Heart right ventricle (tissue), 16 donors: ENCODE data around the gene SEPHS2. TPM values are rescaled to one million over a fixed set of nuclear protein-coding genes. Genes with fewer than 3 reads are reported as not detected.

Source experiments
- ATAC-seq, 8 donors: fragments of 200-7000 bp; cut with Tn5 transposase; one replicate each; pipeline ENCODE4 v1.9.1; 2020; ENCODE audit warnings: mild to moderate bottlenecking in 8 of 8, moderate library complexity in 8 of 8, moderate number of reproducible peaks in 1 of 8
- DNase-seq, 2 donors: peaks; one replicate each; pipeline ENCODE4 v3.0.0-alpha.2; 2020
- H3K27ac ChIP-seq, 10 donors: fragments of 200-600 bp; sonication (generic) in 2 of 10; one replicate each; pipeline versions ENCODE4 v1.5.0 to v1.8.0; 2020 to 2022; ENCODE audit warnings: mild to moderate bottlenecking in 3 of 10
- H3K27me3 ChIP-seq, 7 donors: fragments of 200-600 bp; one replicate each; pipeline ENCODE4 v1.8.0; 2021 to 2022; ENCODE audit warnings: mild to moderate bottlenecking in 2 of 7
- H3K36me3 ChIP-seq, 9 donors: fragments of 200-600 bp; sonication (generic) in 1 of 9; one replicate each; pipeline versions ENCODE4 v1.5.0 to v1.8.0; 2020 to 2022; ENCODE audit warnings: mild to moderate bottlenecking in 2 of 9
- H3K4me1 ChIP-seq, 9 donors: fragments of 200-600 bp; sonication (generic) in 1 of 9; one replicate each; pipeline versions ENCODE4 v1.5.0 to v1.8.0; 2020 to 2022; ENCODE audit warnings: mild to moderate bottlenecking in 4 of 9
- H3K4me3 ChIP-seq, 10 donors: fragments of 200-600 bp; sonication (generic) in 2 of 10; one replicate each; pipeline versions ENCODE4 v1.5.0 to v1.8.0; 2020 to 2022; ENCODE audit warnings: mild to moderate bottlenecking in 7 of 10, moderate library complexity in 2 of 10
- H3K9me3 ChIP-seq, 11 donors: fragments of 200-600 bp in 10 of 11; sonication (generic) in 2 of 11; one replicate each; pipeline versions ENCODE4 v1.5.0 to v1.8.0; 2013 to 2022; ENCODE audit warnings: mild to moderate bottlenecking in 2 of 11, control low read depth in 1 of 11, moderate library complexity in 1 of 11
- WGBS, 2 donors: extraction: QIAGEN DNeasy Blood & Tissue Kit; methylation state at CpG; one replicate each; pipeline ENCODE4 v1.1.7; 2013; ENCODE audit warnings: inconsistent platforms in 1 of 2; 5-methylcytosine and 5-hydroxymethylcytosine counted together
- intact Hi-C, 10 donors: fragments of 100-400 bp; cut with DNase I; formaldehyde crosslinking; loops; one replicate each; pipeline versions ENCODE4 v1.11.1 to v1.14.2; 2022
- polyA plus RNA-seq, 2 donors: library from polyadenylated mRNA; stranded (reverse); fragments of 200-250 nt; gene quantifications; one replicate each; pipeline ENCODE4 v1.2.3, GENCODE V29; 2013
- total RNA-seq, 10 donors: library from RNA; stranded (reverse); fragmentation: NEBNext Ultra II Directional in 3 of 10; extraction: Animal tissue kit (Norgen Biotek cat#: 25700) in 3 of 10; gene quantifications; one replicate each; pipeline versions ENCODE4 v1.2.1 to v1.2.4, GENCODE V29; 2021 to 2023
- TF ChIP-seq, protein P1 (sequence below), 9 donors: fragments of 200-600 bp; sonication (generic) in 2 of 9; IDR thresholded peaks; one replicate each; pipeline versions ENCODE4 v1.5.0 to v1.8.0; 2021 to 2022; ENCODE audit warnings: antibody characterized with exemption in 9 of 9, mild to moderate bottlenecking in 5 of 9, moderate library complexity in 1 of 9
- donor health status: Arrhythmogenic right ventricular cardiomyopathy.
- donor health status: ischemic (EF 13 %, LVEDD 7.1; RV severe dilation, severe dysfunction).
- donor health status: healthy with polysubstance abuse.
- donor health status: DM: no; HTN: yes; CAD: no.
- donor health status: DM: no; HTN: no; CAD: no.
- donor health status: ischemic (EF 25% LVEDD 6.9; RV normal size, moderate dysfunction).
- donor health status: ischemic (EF 25% LVEDD 5.7; RV mildly dilated, moderate dysfunction).
- donor health status: healthy.
- donor health status: DM: yes; HTN: yes; CAD: no.
- donor health status: Ischemic cardiomyopathy.
- donor health status: ischemic (EF 35%, LVEDD 5.7; RV mildly dilated, moderate dysfunction).
- donor health status: nonischemic (EF 11% LVEDD 7.7; RV severe dilation, severe dysfunction).
- donor health status: DM: yes; HTN: yes; CAD: no.
- donor health status: PGD.
- donor health status: ischemic (EF 29% LVEDD 5.4; RV normal size, mild dysfunction).
- donor health status: nonischemic (EF 23%, LVEDD 6.1; RV moderate dilation, normal function).

SEPHS2 gene
- total and polyA plus RNA-seq, 12 donors = 17.3 to 49.3 (median 29.3) TPM

GRCh38 chr16:30395155-30395991 lies 50.3 kb downstream of the SEPHS2 start, which contains the start of gene ZNF48:
ZNF48 (plus strand) TSS chr16:30395420; CDS start chr16:30395795, 375 bp downstream.
- Histone ChIP-seq H3K27me3 (no peaks in the 10 kb centered on the region), H3K4me3 (peak within 1 kb of the TSS; percentile 66 to 98 (median 84)), H3K4me1 (peaks cover 4 to 34% (median 27%) of the 10 kb centered on the region in 9 donors), H3K27ac (peak within 1 kb of the TSS; percentile 60 to 93 (median 87)), H3K36me3 (peaks cover 0 to 19% (median 7%) of the 10 kb centered on the region in 9 donors), H3K9me3 (no peaks in the 10 kb centered on the region)
- DNase-seq (peak; percentile 88), ATAC-seq (peak; percentile 96 to 99 (median 98))
- TF ChIP-seq, protein P1, sequence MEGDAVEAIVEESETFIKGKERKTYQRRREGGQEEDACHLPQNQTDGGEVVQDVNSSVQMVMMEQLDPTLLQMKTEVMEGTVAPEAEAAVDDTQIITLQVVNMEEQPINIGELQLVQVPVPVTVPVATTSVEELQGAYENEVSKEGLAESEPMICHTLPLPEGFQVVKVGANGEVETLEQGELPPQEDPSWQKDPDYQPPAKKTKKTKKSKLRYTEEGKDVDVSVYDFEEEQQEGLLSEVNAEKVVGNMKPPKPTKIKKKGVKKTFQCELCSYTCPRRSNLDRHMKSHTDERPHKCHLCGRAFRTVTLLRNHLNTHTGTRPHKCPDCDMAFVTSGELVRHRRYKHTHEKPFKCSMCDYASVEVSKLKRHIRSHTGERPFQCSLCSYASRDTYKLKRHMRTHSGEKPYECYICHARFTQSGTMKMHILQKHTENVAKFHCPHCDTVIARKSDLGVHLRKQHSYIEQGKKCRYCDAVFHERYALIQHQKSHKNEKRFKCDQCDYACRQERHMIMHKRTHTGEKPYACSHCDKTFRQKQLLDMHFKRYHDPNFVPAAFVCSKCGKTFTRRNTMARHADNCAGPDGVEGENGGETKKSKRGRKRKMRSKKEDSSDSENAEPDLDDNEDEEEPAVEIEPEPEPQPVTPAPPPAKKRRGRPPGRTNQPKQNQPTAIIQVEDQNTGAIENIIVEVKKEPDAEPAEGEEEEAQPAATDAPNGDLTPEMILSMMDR (IDR thresholded peaks at IDR 0.05) = peak in 7 of 9 donors; percentile 18 to 51 (median 33)
- intact Hi-C loops = loop anchor here in 1 of 10 donors (5.0 kb wide), 1 partner anchor 38 kb away; the partner anchor contains the start of gene CD2BP2
- 0% methylated on average over 76 to 102 of the region's 103 CpGs for WGBS, 2 donors

- H3K9me3 ChIP-seq = no peaks in the 10 kb centered on the region
- H3K27me3 ChIP-seq = no peaks in the 10 kb centered on the region
- ATAC-seq (peak; percentile 18 to 58 (median 38)), DNase-seq (no peak)
- WGBS, 2 donors = 2 to 4% methylated on average over 30 to 31 of the region's 31 CpGs
- H3K27ac ChIP-seq = peak overlapping the region; percentile 33 to 93 (median 87)
- H3K4me1 ChIP-seq = peaks cover 4 to 29% (median 24%) of the 10 kb centered on the region in 9 donors
- peaks cover 0 to 19% (median 7%) of the 10 kb centered on the region in 9 donors for H3K36me3 ChIP-seq
- peak overlapping the region; percentile 66 to 98 (median 84) for H3K4me3 ChIP-seq
- intact Hi-C loops = loop anchor here in 1 of 10 donors (5.0 kb wide), 1 partner anchor 37 kb away; the partner anchor contains the start of gene CD2BP2
- TF ChIP-seq, protein P1 (IDR thresholded peaks at IDR 0.05) = no peak
Measured at GRCh38 chr16:30394592-30395154, 51.0 kb downstream of the SEPHS2 start.

Other genes with a start within 250 kb of the SEPHS2 start
- 10 to 100 TPM in 2 of 10 donors, 1 to 10 TPM in 7, under 1 TPM in 1; 0.59 to 14.5 (median 5.9) TPM for gene SULT1A3, start 246.6 kb downstream of the SEPHS2 start, total RNA-seq
- gene SULT1A3, start 246.6 kb downstream of the SEPHS2 start, polyA plus RNA-seq = 10 to 100 TPM in 1 of 2 donors, 1 to 10 TPM in 1; 9.8 to 35.0 TPM
- 1 to 10 TPM in 8 of 10 donors, not detected in 2; 2.5 to 8.2 (median 4.6) TPM for gene NPIPB13, start 197.4 kb downstream of the SEPHS2 start, total RNA-seq
- 1 to 10 TPM; 2.0 to 9.8 TPM for gene NPIPB13, start 197.4 kb downstream of the SEPHS2 start, polyA plus RNA-seq
- 10 to 100 TPM; 34.9 to 48.8 (median 38.8) TPM for gene CD2BP2, start 90.6 kb downstream of the SEPHS2 start, total RNA-seq
- gene CD2BP2, start 90.6 kb downstream of the SEPHS2 start, polyA plus RNA-seq = 10 to 100 TPM; 19.9 to 47.7 TPM
- 10 to 100 TPM; 18.0 to 27.7 (median 22.2) TPM for gene TBC1D10B, start 75.4 kb downstream of the SEPHS2 start, total RNA-seq
- 10 to 100 TPM; 25.1 to 30.0 TPM for gene TBC1D10B, start 75.4 kb downstream of the SEPHS2 start, polyA plus RNA-seq
- not detected for gene MYL11, start 71.1 kb downstream of the SEPHS2 start, total RNA-seq
- gene MYL11, start 71.1 kb downstream of the SEPHS2 start, polyA plus RNA-seq = 1 to 10 TPM in 1 of 2 donors, under 1 TPM in 1; 0.41 to 3.7 TPM
- gene SEPTIN1, start 63.3 kb downstream of the SEPHS2 start, total RNA-seq = 1 to 10 TPM in 9 of 10 donors, under 1 TPM in 1; 0.97 to 6.8 (median 1.4) TPM
- gene SEPTIN1, start 63.3 kb downstream of the SEPHS2 start, polyA plus RNA-seq = 1 to 10 TPM in 1 of 2 donors, under 1 TPM in 1; 0.78 to 3.4 TPM
- gene ZNF48, start 50.5 kb downstream of the SEPHS2 start, total RNA-seq = 1 to 10 TPM; 3.2 to 6.6 (median 5.4) TPM
- 1 to 10 TPM; 2.2 to 8.0 TPM for gene ZNF48, start 50.5 kb downstream of the SEPHS2 start, polyA plus RNA-seq
- 1 to 10 TPM; 3.8 to 9.0 (median 5.1) TPM for gene ZNF771, start 38.3 kb downstream of the SEPHS2 start, total RNA-seq
- gene ZNF771, start 38.3 kb downstream of the SEPHS2 start, polyA plus RNA-seq = 10 to 100 TPM in 1 of 2 donors, 1 to 10 TPM in 1; 5.0 to 23.2 TPM
- 10 to 100 TPM; 22.8 to 39.9 (median 29.7) TPM for gene DCTPP1, start 15.8 kb downstream of the SEPHS2 start, total RNA-seq
- 10 to 100 TPM; 12.0 to 42.6 TPM for gene DCTPP1, start 15.8 kb downstream of the SEPHS2 start, polyA plus RNA-seq
- gene ITGAL, start 26.9 kb upstream of the SEPHS2 start, total RNA-seq = 10 to 100 TPM in 1 of 10 donors, 1 to 10 TPM in 7, under 1 TPM in 2; 0.79 to 18.2 (median 1.9) TPM
- gene ITGAL, start 26.9 kb upstream of the SEPHS2 start, polyA plus RNA-seq = 1 to 10 TPM in 1 of 2 donors, under 1 TPM in 1; 0.52 to 1.2 TPM
- 10 to 100 TPM; 36.0 to 71.7 (median 43.3) TPM for gene ZNF768, start 80.7 kb upstream of the SEPHS2 start, total RNA-seq
- gene ZNF768, start 80.7 kb upstream of the SEPHS2 start, polyA plus RNA-seq = 10 to 100 TPM; 51.8 to 75.1 TPM
- gene ZNF747, start 89.0 kb upstream of the SEPHS2 start, total RNA-seq = 10 to 100 TPM in 7 of 10 donors, 1 to 10 TPM in 3; 8.5 to 14.3 (median 10.7) TPM
- gene ZNF747, start 89.0 kb upstream of the SEPHS2 start, polyA plus RNA-seq = 1 to 10 TPM; 8.5 to 9.2 TPM
- 10 to 100 TPM in 5 of 10 donors, 1 to 10 TPM in 5; 6.3 to 15.3 (median 10.3) TPM for gene ZNF764, start 112.5 kb upstream of the SEPHS2 start, total RNA-seq
- gene ZNF764, start 112.5 kb upstream of the SEPHS2 start, polyA plus RNA-seq = 10 to 100 TPM in 1 of 2 donors, 1 to 10 TPM in 1; 5.6 to 11.7 TPM
- gene ZNF688, start 125.8 kb upstream of the SEPHS2 start, total RNA-seq = 10 to 100 TPM in 7 of 10 donors, 1 to 10 TPM in 3; 6.3 to 16.2 (median 12.4) TPM
- gene ZNF688, start 125.8 kb upstream of the SEPHS2 start, polyA plus RNA-seq = 10 to 100 TPM in 1 of 2 donors, 1 to 10 TPM in 1; 9.3 to 23.8 TPM
- gene ZNF785, start 139.8 kb upstream of the SEPHS2 start, total RNA-seq = 1 to 10 TPM; 2.8 to 8.4 (median 5.4) TPM
- gene ZNF785, start 139.8 kb upstream of the SEPHS2 start, polyA plus RNA-seq = 1 to 10 TPM; 3.0 to 7.4 TPM
- 1 to 10 TPM; 4.0 to 7.4 (median 5.6) TPM for gene ZNF689, start 164.5 kb upstream of the SEPHS2 start, total RNA-seq
- gene ZNF689, start 164.5 kb upstream of the SEPHS2 start, polyA plus RNA-seq = 1 to 10 TPM; 2.7 to 3.1 TPM
- 10 to 100 TPM in 9 of 10 donors, 1 to 10 TPM in 1; 9.9 to 23.9 (median 16.7) TPM for gene PRR14, start 205.1 kb upstream of the SEPHS2 start, total RNA-seq
- gene PRR14, start 205.1 kb upstream of the SEPHS2 start, polyA plus RNA-seq = 10 to 100 TPM; 26.8 to 58.1 TPM
- gene FBRS, start 212.6 kb upstream of the SEPHS2 start, total RNA-seq = 10 to 100 TPM; 24.6 to 38.5 (median 27.5) TPM
- 10 to 100 TPM; 30.5 to 40.2 TPM for gene FBRS, start 212.6 kb upstream of the SEPHS2 start, polyA plus RNA-seq